GM23248 (cell line): ENCODE data around the gene MRPL49.

Source experiments
- EZH2 ChIP-seq: fragments of 200-600 bp; sonication (generic); IDR thresholded peaks from 2 replicates; pipeline ENCODE4 v1.6.1; 2018; ENCODE audit warnings: antibody characterized with exemption, mild to moderate bottlenecking; ENCODE audit not compliant: insufficient read depth, poor library complexity, severe bottlenecking
- EZH2phosphoT487 ChIP-seq: fragments of 200-600 bp; sonication (generic); IDR thresholded peaks from 2 replicates; pipeline ENCODE4 v1.6.1; 2018; ENCODE audit warnings: antibody characterized with exemption, moderate library complexity, mild to moderate bottlenecking, low read depth; ENCODE audit not compliant: insufficient read depth

- no peak for TF ChIP-seq EZH2
- no peak for TF ChIP-seq EZH2phosphoT487
Observed at GRCh38 chr11:65086809-65087208, 35.3 kb upstream of the MRPL49 start.
